ENCODE data around the gene CCDC3. TPM values are rescaled to one million over a fixed set of nuclear protein-coding genes. Genes with fewer than 3 reads are reported as not detected.
A peak's percentile ranks its signal among the peaks of the same experiment; 100 is the strongest.

CCDC3 gene
- total and polyA plus RNA-seq, 4 donors, result 2.2 to 12.3 (median 6.6) TPM

- H3K9ac ChIP-seq (ENCODE audit: low read depth in 1 of 2, low read length in 2 of 2), result no peak overlapping the region
- H3K4me1 ChIP-seq (ENCODE audit: control insufficient read depth in 4 of 4, insufficient read depth in 4 of 4, low read length in 3 of 4), result no peaks in the 10 kb centered on the region
- H3K4me3 ChIP-seq (ENCODE audit: low read depth in 1 of 3, low read length in 3 of 3), result no peak overlapping the region
- H3K27me3 ChIP-seq (ENCODE audit: control insufficient read depth in 4 of 4, insufficient read depth in 4 of 4, low read length in 3 of 4), result no peaks in the 10 kb centered on the region
- 95% methylated on average over 4 of the region's 4 CpGs for WGBS
- TF ChIP-seq EGR1 (IDR thresholded peaks at IDR 0.05; ENCODE audit: low read depth in 2 of 2) (no peak), TAF1 (conservative IDR thresholded peaks at IDR 0.05) (no peak), MAX (IDR thresholded peaks at IDR 0.05) (no peak), SP1 (IDR thresholded peaks at IDR 0.05) (no peak), HNF4G (IDR thresholded peaks at IDR 0.05) (no peak), RXRA (IDR thresholded peaks at IDR 0.05) (no peak), HNF4A (conservative IDR thresholded peaks at IDR 0.05) (no peak), JUND (IDR thresholded peaks at IDR 0.05) (no peak), RAD21 (IDR thresholded peaks at IDR 0.05) (no peak), YY1 (IDR thresholded peaks at IDR 0.05) (no peak), FOXA2 (IDR thresholded peaks at IDR 0.05) (no peak), NR2F2 (IDR thresholded peaks at IDR 0.05) (no peak), FOXA1 (IDR thresholded peaks at IDR 0.05) (no peak), GABPA (IDR thresholded peaks at IDR 0.05 in 1 of 2, conservative IDR thresholded peaks at IDR 0.05 in 1 of 2) (no peak)
- TF ChIP-seq, protein P1, sequence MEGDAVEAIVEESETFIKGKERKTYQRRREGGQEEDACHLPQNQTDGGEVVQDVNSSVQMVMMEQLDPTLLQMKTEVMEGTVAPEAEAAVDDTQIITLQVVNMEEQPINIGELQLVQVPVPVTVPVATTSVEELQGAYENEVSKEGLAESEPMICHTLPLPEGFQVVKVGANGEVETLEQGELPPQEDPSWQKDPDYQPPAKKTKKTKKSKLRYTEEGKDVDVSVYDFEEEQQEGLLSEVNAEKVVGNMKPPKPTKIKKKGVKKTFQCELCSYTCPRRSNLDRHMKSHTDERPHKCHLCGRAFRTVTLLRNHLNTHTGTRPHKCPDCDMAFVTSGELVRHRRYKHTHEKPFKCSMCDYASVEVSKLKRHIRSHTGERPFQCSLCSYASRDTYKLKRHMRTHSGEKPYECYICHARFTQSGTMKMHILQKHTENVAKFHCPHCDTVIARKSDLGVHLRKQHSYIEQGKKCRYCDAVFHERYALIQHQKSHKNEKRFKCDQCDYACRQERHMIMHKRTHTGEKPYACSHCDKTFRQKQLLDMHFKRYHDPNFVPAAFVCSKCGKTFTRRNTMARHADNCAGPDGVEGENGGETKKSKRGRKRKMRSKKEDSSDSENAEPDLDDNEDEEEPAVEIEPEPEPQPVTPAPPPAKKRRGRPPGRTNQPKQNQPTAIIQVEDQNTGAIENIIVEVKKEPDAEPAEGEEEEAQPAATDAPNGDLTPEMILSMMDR (IDR thresholded peaks at IDR 0.05; ENCODE audit: low read depth, low read length, missing input control), result no peak
- TF ChIP-seq, protein P2, sequence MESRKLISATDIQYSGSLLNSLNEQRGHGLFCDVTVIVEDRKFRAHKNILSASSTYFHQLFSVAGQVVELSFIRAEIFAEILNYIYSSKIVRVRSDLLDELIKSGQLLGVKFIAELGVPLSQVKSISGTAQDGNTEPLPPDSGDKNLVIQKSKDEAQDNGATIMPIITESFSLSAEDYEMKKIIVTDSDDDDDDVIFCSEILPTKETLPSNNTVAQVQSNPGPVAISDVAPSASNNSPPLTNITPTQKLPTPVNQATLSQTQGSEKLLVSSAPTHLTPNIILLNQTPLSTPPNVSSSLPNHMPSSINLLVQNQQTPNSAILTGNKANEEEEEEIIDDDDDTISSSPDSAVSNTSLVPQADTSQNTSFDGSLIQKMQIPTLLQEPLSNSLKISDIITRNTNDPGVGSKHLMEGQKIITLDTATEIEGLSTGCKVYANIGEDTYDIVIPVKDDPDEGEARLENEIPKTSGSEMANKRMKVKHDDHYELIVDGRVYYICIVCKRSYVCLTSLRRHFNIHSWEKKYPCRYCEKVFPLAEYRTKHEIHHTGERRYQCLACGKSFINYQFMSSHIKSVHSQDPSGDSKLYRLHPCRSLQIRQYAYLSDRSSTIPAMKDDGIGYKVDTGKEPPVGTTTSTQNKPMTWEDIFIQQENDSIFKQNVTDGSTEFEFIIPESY (IDR thresholded peaks at IDR 0.05), result no peak
- TF ChIP-seq, protein P3, sequence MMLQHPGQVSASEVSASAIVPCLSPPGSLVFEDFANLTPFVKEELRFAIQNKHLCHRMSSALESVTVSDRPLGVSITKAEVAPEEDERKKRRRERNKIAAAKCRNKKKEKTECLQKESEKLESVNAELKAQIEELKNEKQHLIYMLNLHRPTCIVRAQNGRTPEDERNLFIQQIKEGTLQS (IDR thresholded peaks at IDR 0.05), result no peak
- TF ChIP-seq, protein P4, sequence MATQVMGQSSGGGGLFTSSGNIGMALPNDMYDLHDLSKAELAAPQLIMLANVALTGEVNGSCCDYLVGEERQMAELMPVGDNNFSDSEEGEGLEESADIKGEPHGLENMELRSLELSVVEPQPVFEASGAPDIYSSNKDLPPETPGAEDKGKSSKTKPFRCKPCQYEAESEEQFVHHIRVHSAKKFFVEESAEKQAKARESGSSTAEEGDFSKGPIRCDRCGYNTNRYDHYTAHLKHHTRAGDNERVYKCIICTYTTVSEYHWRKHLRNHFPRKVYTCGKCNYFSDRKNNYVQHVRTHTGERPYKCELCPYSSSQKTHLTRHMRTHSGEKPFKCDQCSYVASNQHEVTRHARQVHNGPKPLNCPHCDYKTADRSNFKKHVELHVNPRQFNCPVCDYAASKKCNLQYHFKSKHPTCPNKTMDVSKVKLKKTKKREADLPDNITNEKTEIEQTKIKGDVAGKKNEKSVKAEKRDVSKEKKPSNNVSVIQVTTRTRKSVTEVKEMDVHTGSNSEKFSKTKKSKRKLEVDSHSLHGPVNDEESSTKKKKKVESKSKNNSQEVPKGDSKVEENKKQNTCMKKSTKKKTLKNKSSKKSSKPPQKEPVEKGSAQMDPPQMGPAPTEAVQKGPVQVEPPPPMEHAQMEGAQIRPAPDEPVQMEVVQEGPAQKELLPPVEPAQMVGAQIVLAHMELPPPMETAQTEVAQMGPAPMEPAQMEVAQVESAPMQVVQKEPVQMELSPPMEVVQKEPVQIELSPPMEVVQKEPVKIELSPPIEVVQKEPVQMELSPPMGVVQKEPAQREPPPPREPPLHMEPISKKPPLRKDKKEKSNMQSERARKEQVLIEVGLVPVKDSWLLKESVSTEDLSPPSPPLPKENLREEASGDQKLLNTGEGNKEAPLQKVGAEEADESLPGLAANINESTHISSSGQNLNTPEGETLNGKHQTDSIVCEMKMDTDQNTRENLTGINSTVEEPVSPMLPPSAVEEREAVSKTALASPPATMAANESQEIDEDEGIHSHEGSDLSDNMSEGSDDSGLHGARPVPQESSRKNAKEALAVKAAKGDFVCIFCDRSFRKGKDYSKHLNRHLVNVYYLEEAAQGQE (IDR thresholded peaks at IDR 0.05), result no peak
- no peak overlapping the region for H3K27ac ChIP-seq (ENCODE audit: low read depth in 1 of 2, low read length in 2 of 2)
- H3K36me3 ChIP-seq (ENCODE audit: control insufficient read depth in 4 of 4, insufficient read depth in 3 of 4, low read depth in 1 of 4, low read length in 3 of 4), result no peaks in the 10 kb centered on the region
- no peaks in the 10 kb centered on the region for H3K9me3 ChIP-seq (ENCODE audit: control insufficient read depth in 4 of 4, low read length in 3 of 4)
- DNase-seq (ENCODE audit: low spot score), result peak; percentile 32
These were observed 66.7 kb downstream of the CCDC3 start for GRCh38 chr10:12934777-12935176.

All from liver (tissue), 9 donors.